GM18526 (cell line): ENCODE measurements around the gene SS18L1.

Experiments
- POLR2A ChIP-seq: IDR thresholded peaks from 3 replicates; pipeline ENCODE4 v1.6.1; 2011; ENCODE audit not compliant: insufficient read length; ENCODE audit errors: extremely low read depth

Gene SS18L1

DNA sequence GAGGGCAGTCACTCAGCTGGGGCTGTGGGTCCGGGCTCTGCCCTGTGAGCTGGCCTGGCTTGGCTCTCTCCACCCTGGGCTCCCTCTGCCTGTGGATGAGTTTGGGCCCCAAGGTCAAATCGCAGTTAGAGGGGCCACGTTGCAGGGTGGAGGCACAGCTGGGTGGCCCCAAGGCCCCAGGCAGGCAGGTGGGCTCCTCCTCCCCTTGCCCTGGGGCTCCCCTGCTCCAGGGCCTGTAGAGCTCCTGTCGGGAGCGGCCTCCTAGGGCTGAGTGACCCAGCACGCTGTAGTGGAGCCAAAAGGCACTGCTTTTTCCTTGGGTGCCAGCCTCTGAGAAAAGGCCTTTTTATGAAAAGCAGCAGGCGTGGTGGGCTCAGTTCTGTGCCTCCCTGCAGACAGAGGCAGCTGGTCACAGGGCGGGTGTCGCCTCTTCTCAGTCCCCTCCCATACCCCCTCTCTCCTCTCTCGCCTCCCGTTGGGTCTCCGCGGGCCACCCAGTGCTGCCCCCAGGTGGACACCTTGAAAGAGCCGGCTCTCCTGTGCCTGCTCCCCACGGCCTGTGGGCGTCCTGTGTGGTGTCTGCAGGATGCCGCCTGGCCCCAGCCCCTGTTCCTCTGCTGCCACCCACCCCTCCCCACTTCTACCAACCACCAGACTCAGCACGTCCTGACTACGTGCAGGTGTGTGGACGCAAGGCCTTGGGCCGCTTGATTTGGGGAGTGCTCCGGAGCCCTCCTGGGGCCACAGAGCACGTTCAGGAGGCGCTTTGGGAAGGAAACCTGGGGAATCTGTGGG lies 13.2 kb downstream of the SS18L1 start:
- no peak for TF ChIP-seq POLR2A

- TF ChIP-seq POLR2A: no peak
Measured at GRCh38 chr20:62157387-62158087, 14.0 kb downstream of the SS18L1 start.

- no peak for TF ChIP-seq POLR2A
Measured at GRCh38 chr20:62158088-62158400, 14.5 kb downstream of the SS18L1 start.

DNA sequence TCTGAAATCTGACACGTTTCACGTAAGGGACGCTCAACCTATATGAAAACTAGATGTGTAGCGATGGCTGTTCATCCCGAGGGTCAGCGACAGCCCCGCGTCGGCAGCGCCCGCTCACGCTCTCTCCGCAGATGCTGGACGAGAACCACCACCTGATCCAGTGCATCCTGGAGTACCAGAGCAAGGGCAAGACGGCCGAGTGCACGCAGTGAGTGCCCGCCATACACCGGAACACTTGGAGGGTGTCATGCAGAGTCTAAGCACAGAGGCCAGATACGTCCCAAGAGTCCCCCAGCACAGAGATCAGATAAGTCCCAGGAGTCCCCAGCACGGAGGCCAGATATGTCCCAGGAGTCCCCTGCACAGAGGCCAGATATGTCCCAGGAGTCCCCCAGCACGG lies 15.0 kb downstream of the SS18L1 start:
- no peak for TF ChIP-seq POLR2A

DNA sequence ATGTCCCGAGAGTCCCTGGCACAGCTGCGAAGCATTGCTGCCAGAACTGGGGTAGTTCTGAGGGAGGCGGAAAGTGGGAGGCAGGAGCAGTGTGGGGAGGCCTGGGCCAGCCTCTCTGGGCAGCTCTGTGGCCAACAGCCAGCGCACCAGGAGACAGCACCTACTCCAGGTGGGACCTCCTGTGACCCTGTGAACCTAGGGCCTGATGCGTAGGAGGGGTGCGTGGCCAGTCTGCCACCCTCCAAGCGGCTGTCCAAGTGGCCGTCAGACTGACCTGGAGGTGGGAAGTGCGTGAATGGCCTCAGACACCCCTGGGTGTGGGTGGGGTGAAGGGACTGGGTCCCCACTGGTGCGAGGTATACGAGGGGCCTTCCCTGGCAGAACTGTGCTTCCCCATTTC lies 15.5 kb downstream of the SS18L1 start:
- no peak for TF ChIP-seq POLR2A

GRCh38 chr20:62159839-62160238 lies 16.3 kb downstream of the SS18L1 start:
- TF ChIP-seq POLR2A: no peak

DNA sequence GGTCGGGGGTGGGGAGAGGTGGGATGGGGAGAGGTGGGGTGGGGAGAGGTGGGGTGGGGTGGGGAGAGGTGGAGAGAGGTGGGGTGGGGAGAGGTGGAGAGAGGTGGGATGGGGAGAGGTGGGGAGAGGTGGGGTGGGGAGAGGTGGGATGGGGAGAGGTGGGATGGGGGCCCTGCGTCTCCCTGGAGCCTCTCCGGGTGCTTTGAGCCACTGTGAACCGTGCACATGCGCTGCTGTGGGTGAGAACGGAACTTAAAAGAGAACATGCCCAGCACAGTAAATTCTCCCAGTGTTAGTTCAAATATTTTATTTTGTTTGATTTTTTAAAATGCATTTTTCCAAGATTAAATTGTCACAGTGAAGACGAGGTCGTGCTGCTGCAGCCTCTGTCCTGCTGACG lies 16.7 kb downstream of the SS18L1 start:
- TF ChIP-seq POLR2A: no peak

DNA sequence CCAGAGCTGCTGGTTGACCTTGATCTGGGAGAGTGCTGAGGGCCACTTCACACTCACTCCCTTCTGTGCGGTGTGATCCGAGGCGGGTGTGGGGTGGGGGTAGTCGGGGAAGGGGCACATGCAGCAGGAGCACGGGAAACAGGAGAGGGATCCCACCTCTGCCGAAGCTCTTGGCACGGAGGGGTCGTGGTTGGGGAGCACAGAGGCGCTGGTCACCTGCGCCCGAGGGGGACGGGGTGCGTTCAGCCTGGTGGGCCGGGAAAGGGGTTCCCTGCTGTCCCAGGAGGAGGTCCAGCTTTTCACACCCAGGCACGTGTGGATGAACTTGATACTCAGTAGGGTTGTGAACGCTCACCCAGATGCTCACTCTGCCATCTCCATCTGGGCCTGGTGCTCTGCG lies 17.3 kb downstream of the SS18L1 start:
- TF ChIP-seq POLR2A: no peak

DNA sequence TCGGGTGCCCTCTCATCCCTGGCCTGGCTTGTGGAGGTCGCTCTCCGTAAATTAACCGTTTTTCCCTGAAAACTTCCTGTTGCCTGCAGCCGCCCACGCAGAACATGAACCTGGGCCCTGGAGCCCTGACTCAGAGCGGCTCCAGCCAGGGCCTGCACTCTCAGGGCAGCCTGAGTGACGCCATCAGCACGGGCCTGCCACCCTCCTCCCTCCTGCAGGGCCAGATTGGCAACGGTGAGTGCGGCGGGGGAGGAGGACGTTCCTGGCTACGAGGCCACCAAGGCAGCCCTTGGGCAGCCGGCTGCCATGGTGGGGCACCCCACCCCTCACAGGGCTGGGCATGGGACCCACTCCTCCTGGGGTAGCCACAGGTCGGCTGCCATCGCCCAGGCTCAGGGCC lies 17.8 kb downstream of the SS18L1 start:
- TF ChIP-seq POLR2A: no peak

- no peak for TF ChIP-seq POLR2A
Measured at GRCh38 chr20:62162765-62163484, 19.4 kb downstream of the SS18L1 start.

DNA sequence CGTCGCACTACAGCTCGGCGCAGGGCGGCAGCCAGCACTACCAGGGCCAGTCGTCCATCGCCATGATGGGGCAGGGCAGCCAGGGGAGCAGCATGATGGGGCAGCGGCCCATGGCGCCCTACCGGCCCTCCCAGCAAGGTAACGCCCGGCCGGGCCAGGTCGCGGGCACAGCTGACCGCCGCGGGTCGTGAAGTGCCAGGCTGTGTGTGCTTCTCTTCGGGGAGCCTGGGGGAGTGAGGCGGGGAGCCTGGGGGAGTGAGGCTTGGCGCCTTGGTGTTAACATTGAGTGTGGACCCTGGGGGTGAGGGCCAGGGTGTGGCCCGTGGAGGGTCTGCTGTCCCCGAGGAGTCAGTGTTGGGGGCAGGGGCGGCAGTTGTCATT lies 19.9 kb downstream of the SS18L1 start:
- TF ChIP-seq POLR2A: no peak

DNA sequence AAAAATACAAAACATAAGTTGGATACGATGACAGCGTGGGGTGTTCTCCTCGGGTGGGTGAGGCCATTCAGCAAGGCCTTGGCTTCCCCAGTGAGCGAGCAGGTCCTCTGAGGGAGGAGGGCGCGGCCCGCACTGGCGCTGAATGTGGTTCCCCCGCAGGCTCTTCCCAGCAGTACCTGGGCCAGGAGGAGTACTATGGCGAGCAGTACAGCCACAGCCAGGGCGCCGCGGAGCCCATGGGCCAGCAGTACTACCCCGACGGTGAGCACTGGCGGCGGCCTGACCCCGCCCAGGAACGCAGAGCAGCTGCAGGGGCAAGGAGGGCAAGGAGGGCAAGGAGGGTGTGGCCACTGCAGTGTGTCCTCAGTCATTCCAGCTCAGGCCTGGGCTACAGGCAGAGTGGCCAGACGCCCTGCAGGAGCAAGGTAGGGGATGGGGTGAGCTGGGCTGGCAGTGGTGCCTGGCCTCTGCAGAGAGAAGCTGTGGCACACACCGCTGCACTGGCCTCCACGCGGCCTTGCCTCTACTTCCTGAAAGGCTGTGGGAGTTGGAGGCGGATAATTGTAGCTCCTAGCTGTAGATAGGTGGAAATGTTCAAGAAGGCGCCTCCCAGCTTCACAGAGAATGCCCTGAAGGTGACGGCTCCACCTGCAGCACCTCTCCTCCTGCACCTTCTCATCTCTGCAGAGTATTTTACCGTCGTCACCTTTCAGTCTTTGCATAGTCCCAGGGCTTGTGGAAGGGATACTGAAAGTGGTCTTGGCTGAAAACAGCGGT lies 20.6 kb downstream of the SS18L1 start:
- no peak for TF ChIP-seq POLR2A

DNA sequence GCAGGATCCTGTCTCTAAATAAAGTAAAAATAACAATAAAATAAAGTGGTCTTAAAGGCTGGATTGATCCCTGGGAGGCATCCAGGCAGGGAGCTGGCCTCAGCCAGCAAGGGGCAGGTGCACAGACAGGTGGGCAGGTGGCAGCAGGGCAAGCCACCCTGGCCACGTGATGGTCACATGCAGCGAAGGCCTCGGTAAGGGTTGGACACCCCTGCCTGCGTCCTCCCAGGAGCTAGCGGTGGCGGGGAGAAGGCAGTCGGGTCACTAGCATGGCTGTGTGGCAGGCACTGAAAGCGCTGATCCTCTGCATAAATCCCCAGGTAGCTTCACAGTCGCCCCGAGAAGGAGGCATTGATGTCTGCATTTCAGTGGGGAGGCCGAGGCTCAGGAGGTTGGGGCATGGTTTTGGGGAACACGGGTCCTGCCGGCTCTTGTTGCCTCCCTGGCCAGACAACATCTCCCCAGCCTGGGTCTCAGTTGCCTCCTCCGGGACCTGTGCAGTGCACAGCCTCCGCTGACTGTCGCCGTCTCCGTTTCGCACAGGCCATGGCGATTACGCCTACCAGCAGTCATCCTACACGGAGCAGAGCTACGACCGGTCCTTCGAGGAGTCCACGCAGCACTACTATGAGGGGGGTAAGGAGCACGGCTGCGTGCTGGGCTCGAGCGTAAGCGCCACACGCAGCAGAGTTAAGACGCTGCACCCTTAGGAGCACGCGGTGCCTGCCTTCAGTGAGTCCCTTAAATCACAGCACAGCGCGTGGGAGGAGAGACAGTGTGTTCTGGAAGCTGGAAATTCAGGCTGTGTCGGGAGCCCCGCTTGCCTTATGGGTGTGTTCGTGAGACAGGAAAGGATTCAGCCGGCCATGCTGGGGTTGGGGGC lies 21.6 kb downstream of the SS18L1 start:
- no peak for TF ChIP-seq POLR2A

GRCh38 chr20:62165762-62166399 lies 22.3 kb downstream of the SS18L1 start:
- no peak for TF ChIP-seq POLR2A
